ENCODE measurements around the gene SFT2D3.

The SFT2D3 gene

DNA sequence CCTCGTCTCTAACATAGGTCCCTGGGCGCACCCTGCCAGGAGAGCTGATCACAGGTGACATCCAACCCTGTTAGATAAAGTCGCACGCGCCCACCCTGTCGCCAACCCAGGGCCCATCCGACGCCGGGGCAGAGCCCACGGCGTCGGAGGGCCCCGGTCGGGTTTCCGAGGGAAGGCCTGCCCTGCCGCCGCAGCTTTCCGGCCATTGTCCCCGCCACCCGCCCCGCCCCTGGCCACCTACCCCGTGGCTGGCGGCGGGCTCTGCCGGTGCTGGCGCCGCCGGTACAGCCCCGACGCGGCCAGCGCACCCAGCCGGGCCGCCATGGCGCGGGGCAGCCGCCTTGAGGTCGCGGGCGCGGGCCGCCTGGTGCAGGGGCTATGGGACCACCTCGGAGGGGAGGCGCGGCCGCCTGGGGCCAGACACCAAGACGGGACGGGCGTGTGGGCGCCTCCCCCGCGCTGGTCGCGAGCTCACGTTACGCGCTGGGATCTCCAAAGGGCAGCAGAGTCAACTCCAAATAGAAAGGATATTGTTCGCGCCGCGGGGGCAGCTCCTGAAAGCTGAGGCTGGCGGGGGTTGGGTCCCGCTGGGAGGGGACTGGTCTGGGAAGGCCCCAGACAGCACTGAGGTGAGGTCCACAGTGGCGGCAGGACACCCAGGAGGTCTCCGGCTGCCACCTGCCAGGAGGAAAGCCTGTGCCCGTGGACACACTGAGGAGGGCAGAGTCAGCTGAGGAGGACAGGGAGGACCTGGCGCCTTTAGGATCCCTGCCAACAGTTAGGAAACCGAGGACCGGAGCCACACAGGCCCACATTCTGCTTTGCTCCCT, 37.0 kb upstream of the SFT2D3 start:
- no peak for DNase-seq (ENCODE audit: low read depth)

GRCh38 chr2:127664895-127665225, 36.4 kb upstream of the SFT2D3 start:
- DNase-seq (ENCODE audit: low read depth) = no peak

DNA sequence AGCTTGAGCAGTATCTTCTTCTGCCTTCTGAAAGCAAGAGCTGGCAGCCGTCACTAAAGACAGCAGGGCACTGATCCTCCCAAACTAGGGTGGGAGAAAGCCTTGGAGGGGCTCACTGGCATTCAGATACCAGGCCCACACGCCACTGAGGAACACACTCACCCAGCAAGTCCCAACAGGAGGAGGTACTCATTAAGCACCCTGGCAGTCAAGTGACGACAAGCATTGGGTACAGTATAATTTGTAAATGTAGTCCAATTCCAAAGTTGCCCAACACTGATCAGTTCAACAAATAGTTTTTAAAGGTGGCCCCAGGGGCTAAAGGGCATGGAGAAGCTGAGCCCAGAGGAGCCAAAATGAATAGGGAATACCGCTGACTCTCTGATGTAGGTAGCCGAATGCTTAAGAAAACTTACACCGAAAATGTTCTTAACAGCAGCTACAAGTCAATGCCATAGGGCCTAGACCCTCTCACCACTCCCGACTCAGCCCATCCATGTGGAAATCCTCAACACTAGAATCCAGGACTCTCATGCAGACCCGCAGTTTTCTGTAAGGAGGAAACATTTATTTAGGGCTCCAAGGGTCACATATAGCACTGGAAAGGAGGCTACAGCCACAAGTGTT, 35.9 kb upstream of the SFT2D3 start:
- no peak for DNase-seq (ENCODE audit: low read depth)

- DNase-seq (ENCODE audit: low read depth) = no peak
Observed at GRCh38 chr2:127669056-127669455, 32.2 kb upstream of the SFT2D3 start.

GRCh38 chr2:127670055-127670956, 31.0 kb upstream of the SFT2D3 start:
- no peak for DNase-seq (ENCODE audit: low read depth)

DNA sequence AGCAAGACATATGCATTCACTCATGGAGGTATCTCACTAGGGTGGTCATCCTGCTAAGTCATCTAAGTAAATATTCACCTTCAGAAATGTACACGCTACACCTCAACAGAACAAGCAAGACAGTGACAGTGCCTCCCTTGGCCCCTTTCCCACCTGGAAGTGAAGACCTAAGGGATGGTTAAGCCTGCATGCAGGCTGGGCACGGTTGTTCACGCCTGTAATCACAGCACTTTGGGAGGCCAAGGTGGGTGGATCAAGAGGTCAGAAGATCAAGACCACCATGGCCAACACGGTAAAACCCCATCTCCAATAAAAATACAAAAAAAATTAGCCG, 30.4 kb upstream of the SFT2D3 start:
- DNase-seq (ENCODE audit: low read depth) = no peak

GRCh38 chr2:127671557-127672302, 29.6 kb upstream of the SFT2D3 start:
- no peak for DNase-seq (ENCODE audit: low read depth)

DNA sequence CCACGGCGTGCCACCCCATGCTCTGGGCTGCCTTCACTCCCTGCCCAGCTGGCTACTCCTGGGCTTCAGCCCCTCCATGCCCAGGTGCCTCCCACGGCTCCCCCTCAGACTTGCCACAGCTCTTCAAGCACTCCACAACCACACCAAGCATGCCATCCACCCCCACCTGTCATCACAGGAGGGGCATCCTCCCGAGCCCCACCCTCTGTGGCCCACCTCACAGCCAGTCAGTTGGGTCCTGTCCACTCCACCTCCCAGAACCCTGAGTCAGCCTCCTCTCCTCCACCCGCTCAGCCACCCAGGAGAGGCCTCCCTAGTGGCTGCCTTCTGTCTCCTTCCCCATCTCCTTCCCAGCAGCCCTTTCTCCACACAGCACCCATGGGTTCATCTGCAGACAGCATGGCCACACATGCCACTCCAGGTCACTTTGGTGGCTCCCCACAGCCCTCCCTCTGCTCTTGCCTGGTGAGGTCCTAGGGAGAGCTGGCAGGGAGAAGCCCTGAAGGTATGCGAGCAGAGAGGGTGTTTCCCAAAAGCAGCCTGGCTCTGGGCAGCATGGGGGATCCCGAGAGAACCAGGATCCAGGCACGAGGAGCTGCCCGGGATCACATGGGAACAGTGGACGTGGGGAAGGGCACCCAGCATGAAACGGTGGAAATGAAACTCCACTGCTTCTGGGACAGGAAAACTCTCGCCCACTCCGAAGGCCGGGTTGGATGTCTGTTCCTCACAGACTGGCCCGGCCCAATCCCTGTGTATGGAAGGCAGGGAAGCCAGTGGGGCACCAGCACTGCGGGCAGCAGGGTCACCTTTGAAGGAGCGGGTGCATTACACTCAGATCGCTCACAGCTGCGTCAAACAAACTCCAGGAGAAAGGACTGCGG, 28.7 kb upstream of the SFT2D3 start:
- no peak for DNase-seq (ENCODE audit: low read depth)

GRCh38 chr2:127673291-127674069, 27.8 kb upstream of the SFT2D3 start:
- no peak for DNase-seq (ENCODE audit: low read depth)

GRCh38 chr2:127674241-127675209, 26.8 kb upstream of the SFT2D3 start:
- peak; percentile 71 for DNase-seq (ENCODE audit: low read depth)

DNA sequence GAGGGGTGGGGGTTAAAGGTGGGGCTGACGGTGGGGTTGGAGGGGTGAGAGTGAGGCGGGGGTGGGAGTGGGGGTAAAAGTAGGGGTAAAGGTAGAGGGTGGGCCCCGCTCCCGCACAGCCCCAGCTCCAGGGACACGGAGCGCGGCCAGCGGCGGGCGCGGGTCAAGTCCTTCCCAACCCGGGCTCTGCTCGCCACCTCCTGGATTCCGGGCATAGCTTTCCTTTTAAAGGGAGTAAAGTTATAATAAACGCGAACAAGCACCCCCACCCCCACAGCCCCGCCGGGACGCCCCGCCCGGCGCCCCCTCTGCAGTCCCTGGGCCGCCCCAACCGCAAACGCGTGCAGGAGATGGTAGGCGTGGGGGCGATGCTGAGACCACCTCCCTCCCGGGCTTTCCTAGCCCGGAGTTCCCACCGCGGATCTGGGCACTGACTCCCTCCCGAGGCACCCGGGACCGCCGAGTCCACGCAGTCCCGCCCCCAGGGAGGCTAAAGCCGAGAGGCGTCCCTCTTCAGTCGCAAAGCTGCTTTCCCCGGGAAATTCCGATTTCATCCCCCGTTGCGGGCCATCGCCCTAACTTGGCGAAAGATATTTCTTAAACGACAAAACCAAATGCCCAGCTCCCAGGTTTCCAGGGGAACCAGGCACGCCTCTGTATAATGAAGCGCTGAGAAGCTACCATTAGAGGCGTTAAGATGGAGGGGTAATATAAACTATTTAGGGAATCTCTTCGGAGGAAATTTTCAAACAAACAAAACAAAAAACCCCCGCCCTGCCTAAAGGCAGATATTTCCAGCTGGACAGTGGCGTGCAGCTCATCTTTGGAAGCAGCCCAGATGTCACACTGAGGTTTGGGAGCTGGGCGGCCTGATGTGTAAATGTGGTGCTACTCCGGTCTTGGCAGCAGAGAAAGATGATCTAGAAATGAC, 25.7 kb upstream of the SFT2D3 start, which contains the start of gene LIMS2:
Gene LIMS2 (minus strand): TSS at position 200 of the 931 bp plus-strand sequence. CDS start 506 bp downstream, outside the sequence.
- DNase-seq (ENCODE audit: low read depth) = peak; percentile 69

GRCh38 chr2:127676906-127677305, 24.4 kb upstream of the SFT2D3 start:
- no peak for DNase-seq (ENCODE audit: low read depth)

- DNase-seq (ENCODE audit: low read depth) = no peak
Observed at GRCh38 chr2:127678531-127678930, 22.8 kb upstream of the SFT2D3 start.

DNA sequence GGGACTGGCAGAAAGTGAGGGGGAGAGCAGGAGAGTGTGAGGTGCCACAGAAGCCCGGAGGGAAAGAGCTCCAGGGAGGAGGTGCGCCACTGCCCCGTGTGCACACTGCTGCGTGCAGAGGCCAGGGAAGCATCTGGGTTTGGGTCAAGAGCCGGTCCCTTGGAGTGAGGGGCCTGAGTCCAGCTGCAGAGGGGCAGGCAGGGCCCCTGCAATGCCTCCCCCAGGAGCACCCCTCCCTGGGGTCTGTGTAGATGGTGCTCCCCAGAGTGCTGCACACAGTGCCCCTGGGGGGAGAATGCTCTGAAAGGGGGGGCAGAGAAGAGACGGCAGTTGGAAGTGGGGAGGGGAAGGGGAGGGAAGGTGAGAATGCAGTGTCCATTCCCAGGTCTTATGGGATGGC, 22.3 kb upstream of the SFT2D3 start:
- no peak for DNase-seq (ENCODE audit: low read depth)

DNA sequence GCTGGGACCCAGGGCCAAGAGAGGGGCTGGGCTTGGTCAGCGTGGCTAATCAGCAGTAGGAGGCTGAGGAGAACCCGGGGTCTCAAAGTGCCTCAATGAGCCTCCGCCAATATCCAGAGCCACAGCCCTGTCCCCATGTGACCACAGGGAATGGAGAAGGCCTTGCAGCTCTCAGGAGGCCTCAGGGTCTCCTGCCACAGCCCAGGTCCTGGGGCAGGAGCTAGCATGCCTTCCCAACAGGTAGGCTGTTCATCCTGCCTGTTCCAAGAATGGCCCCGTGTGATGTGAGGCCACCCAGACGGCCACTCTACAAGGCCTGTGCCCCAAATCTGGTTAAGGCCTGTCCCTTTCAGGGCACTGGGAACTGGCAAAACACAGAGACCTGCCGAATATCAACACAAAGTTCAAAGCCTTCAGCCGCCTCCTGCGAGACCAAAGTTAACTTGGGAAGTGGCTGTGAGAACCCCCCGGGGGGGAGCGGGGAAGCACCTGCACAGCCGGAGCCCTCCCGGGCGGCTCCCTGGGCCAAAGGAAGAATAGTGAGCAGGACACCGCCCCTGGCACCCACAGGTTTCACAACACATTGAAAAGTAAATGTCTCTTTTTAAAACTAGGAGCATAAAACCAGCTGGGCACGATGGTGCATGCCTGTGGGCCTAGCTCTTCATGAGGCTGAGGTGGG, 21.5 kb upstream of the SFT2D3 start:
- DNase-seq (ENCODE audit: low read depth) = no peak

DNA sequence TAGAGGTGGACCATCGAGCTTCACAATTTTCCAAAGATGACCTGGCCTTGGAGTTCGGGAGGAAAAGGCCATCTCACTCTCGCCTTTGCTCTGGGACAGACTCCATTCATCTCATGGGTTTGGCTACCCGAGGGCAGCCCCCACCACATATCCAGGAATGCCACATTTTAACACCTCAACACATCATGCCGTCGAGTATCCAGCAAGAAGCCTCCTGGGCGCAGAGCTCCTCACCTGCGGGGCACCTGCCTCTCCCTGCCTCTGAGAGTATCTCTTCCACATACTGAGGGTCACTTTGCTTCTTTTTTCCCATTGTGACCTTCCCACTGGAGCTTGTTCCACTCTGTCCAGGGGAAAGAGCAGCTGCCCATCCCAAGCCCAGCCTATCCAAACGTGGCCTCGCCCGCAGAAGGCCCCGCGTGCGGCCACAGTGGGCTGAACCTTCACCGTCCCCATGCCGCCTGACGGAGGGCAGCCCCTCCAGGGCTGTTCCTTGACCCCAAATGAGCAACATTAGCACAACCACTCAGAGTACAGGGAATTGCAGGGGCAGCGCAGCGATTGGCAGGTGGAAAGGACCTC, 20.5 kb upstream of the SFT2D3 start:
- DNase-seq (ENCODE audit: low read depth) = no peak

- no peak for DNase-seq (ENCODE audit: low read depth)
Observed at GRCh38 chr2:127681288-127681804, 20.0 kb upstream of the SFT2D3 start.
